PFSK-1 (cell line): ENCODE results near the gene IMMP1L.

Experiments used
- FOXP2 ChIP-seq: optimal IDR thresholded peaks from 2 replicates; pipeline ENCODE3; 2011; ENCODE audit warnings: borderline replicate concordance, control low read depth, inconsistent platforms; ENCODE audit not compliant: insufficient read depth; ENCODE audit errors: extremely low read length, extremely low read depth
- POLR2AphosphoS5 ChIP-seq: IDR thresholded peaks from 2 replicates; pipeline ENCODE4 v1.6.1; 2012; ENCODE audit warnings: low read depth, mild to moderate bottlenecking, control low read depth, low read length, moderate library complexity
- REST ChIP-seq, 2 experiments: IDR thresholded peaks; 2 replicates each; pipeline versions ENCODE4 v1.6.1 to v1.8.0; 2011 to 2012; ENCODE audit warnings: low read depth in 2 of 2, low read length in 2 of 2, control low read depth in 1 of 2, inconsistent platforms in 1 of 2, mild to moderate bottlenecking in 1 of 2, moderate library complexity in 1 of 2; ENCODE audit not compliant: insufficient read depth in 1 of 2
- SIN3A ChIP-seq: IDR thresholded peaks from 2 replicates; pipeline ENCODE4 v1.6.1; 2012; ENCODE audit warnings: mild to moderate bottlenecking, low read length, moderate library complexity, borderline replicate concordance; ENCODE audit not compliant: insufficient read depth
- TAF1 ChIP-seq: IDR thresholded peaks from 2 replicates; pipeline ENCODE4 v1.6.1; 2012; ENCODE audit warnings: low read length, control low read depth, borderline replicate concordance; ENCODE audit not compliant: insufficient read depth

Gene IMMP1L

GRCh38 chr11:31421820-31422219 is 87.6 kb downstream of the IMMP1L start:
- TF ChIP-seq SIN3A (no peak), POLR2AphosphoS5 (no peak), TAF1 (no peak), REST (IDR thresholded peaks at IDR 0.05; ENCODE audit: insufficient read depth in 1 of 2, low read depth in 2 of 2, low read length in 2 of 2) (no peak), FOXP2 (no peak)

- no peak for TF ChIP-seq REST (IDR thresholded peaks at IDR 0.05; ENCODE audit: insufficient read depth in 1 of 2, low read depth in 2 of 2, low read length in 2 of 2)
- no peak for TF ChIP-seq POLR2AphosphoS5
- TF ChIP-seq TAF1, result no peak
- TF ChIP-seq FOXP2, result no peak
- no peak for TF ChIP-seq SIN3A
These were observed 89.8 kb downstream of the IMMP1L start for GRCh38 chr11:31419669-31420068.

DNA sequence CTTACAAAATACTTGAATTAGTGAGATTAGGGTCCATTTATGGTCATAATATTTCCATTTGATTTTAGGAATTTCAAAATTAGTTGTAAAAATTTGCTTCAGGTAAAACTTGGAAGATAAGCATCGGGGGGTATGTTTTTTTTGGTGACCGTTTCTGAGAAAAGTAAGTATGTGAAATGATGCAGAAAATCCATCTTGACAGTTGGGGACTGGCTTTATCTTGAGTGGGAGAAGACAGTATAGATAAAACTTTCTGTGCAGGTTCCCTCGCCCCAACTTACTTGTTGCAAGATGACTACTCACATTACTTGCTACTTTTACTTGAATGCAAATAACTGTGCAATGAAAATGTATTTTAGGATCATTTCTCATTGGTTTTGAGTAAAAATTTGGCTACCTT is 90.3 kb downstream of the IMMP1L start:
- no peak for TF ChIP-seq FOXP2
- no peak for TF ChIP-seq POLR2AphosphoS5
- TF ChIP-seq REST (IDR thresholded peaks at IDR 0.05; ENCODE audit: insufficient read depth in 1 of 2, low read depth in 2 of 2, low read length in 2 of 2), result no peak
- TF ChIP-seq TAF1, result no peak
- no peak for TF ChIP-seq SIN3A

GRCh38 chr11:31417816-31418215 is 91.6 kb downstream of the IMMP1L start:
- TF ChIP-seq FOXP2, result no peak
- no peak for TF ChIP-seq TAF1
- no peak for TF ChIP-seq REST (IDR thresholded peaks at IDR 0.05; ENCODE audit: insufficient read depth in 1 of 2, low read depth in 2 of 2, low read length in 2 of 2)
- no peak for TF ChIP-seq POLR2AphosphoS5
- TF ChIP-seq SIN3A, result no peak

DNA sequence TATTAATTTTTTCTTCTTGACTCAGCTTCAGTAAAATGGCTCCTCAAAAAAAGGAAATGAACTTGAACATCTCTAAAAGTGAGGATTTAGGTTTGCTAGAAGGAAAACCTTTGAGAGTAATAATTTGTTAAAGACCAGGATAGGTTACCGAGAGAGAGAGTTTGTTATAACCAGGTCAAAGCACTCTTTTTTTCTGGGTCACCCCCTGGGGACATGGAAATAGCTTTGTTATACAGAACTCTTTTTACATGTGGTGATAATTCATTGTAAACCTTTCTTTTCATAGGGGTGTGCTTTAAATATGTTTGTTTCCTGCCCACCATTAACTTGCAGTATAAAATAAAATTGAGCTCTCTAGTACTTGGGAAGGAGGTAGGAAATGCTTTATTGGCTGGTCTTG is 92.1 kb downstream of the IMMP1L start:
- TF ChIP-seq TAF1, result no peak
- no peak for TF ChIP-seq REST (IDR thresholded peaks at IDR 0.05; ENCODE audit: insufficient read depth in 1 of 2, low read depth in 2 of 2, low read length in 2 of 2)
- no peak for TF ChIP-seq POLR2AphosphoS5
- TF ChIP-seq FOXP2, result no peak
- no peak for TF ChIP-seq SIN3A
